ENCODE measurements around the gene MITD1.
"Not testable (repeated sequence)": the region's sequence is repeated elsewhere in the genome, so short reads cannot be mapped to it uniquely, and the experiment has no call there.

Gene MITD1

GRCh38 chr2:99154643-99155536 is 26.0 kb downstream of the MITD1 start, which contains the start of the genes LIPT1 and TSGA10:
TSS of gene LIPT1 (plus strand) at chr2:99154967. CDS start at chr2:99161958, 6,991 bp downstream.
TSS of gene TSGA10 (minus strand) at chr2:99154942. CDS start at chr2:99109439, 45,503 bp downstream.
- Histone ChIP-seq H3K27me3 (ENCODE audit: insufficient read depth, low read length) (no peaks in the 10 kb centered on the region), H3K36me3 (ENCODE audit: insufficient read depth, low read length) (no peaks in the 10 kb centered on the region), H3K27ac (ENCODE audit: low read depth, low read length) (peak within 1 kb of the TSS; percentile 40; the same call in 1 of the 2 replicates), H2AFZ (ENCODE audit: low read length, unreplicated experiment) (peak within 1 kb of the TSS; percentile 91), H3K4me1 (ENCODE audit: control insufficient read depth, insufficient read depth, low read length, unreplicated experiment) (no peaks in the 10 kb centered on the region), H3K79me2 (ENCODE audit: control insufficient read depth, insufficient read depth, low read length, unreplicated experiment) (peaks cover 3% of the 10 kb centered on the region), H3K4me3 (ENCODE audit: low read depth, low read length) (peak within 1 kb of the TSS; percentile 89)

GRCh38 chr2:99153921-99154604 is 26.8 kb downstream of the MITD1 start:
- Histone ChIP-seq H3K4me3 (ENCODE audit: low read depth, low read length) (peak overlapping the region; percentile 89), H3K27ac (ENCODE audit: low read depth, low read length) (no peak overlapping the region), H3K79me2 (ENCODE audit: control insufficient read depth, insufficient read depth, low read length, unreplicated experiment) (peaks cover 3% of the 10 kb centered on the region), H3K36me3 (ENCODE audit: insufficient read depth, low read length) (no peaks in the 10 kb centered on the region), H3K27me3 (ENCODE audit: insufficient read depth, low read length) (no peaks in the 10 kb centered on the region), H2AFZ (ENCODE audit: low read length, unreplicated experiment) (peak overlapping the region; percentile 91), H3K4me1 (ENCODE audit: control insufficient read depth, insufficient read depth, low read length, unreplicated experiment) (no peaks in the 10 kb centered on the region)

DNA sequence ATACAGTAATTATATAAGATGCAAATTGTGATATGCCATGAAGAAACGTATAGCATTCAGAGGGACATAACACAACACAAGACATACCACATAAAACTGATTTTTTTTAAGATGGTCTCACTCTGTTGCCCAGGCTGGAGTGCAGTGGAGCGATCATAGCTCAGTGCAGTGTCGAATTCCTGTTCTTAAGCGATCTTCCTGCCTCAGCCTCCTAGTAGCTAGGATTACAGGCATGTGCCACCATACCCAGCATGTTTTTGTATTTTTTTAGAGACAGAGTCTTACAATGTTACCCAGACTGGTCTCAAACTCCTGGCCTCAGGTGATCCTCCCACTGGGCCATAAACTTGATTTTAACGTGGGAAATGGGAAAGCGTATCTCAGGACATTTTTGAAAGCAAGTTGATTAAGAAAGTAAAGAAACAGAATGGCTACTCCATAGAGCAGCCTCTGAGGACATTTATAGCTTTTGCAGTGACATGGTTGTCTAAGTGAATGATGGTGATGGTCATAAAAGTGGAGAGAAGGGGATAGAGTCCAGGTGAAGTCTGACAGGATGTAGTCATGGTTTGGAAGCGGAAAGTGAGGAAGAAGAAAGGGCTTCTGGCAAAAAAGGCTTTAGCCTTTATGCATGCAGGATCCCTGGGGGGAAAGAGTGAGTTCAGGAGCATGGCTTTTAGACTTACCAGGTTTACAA is 28.5 kb downstream of the MITD1 start:
- no peak overlapping the region for H2AFZ ChIP-seq (ENCODE audit: low read length, unreplicated experiment)
- H3K4me3 ChIP-seq (ENCODE audit: low read depth, low read length), result no peak overlapping the region
- H3K4me1 ChIP-seq (ENCODE audit: control insufficient read depth, insufficient read depth, low read length, unreplicated experiment), result no peaks in the 10 kb centered on the region
- H3K36me3 ChIP-seq (ENCODE audit: insufficient read depth, low read length), result no peaks in the 10 kb centered on the region
- H3K27ac ChIP-seq (ENCODE audit: low read depth, low read length), result no peak overlapping the region
- peaks cover 3% of the 10 kb centered on the region for H3K79me2 ChIP-seq (ENCODE audit: control insufficient read depth, insufficient read depth, low read length, unreplicated experiment)
- H3K27me3 ChIP-seq (ENCODE audit: insufficient read depth, low read length), result no peaks in the 10 kb centered on the region

DNA sequence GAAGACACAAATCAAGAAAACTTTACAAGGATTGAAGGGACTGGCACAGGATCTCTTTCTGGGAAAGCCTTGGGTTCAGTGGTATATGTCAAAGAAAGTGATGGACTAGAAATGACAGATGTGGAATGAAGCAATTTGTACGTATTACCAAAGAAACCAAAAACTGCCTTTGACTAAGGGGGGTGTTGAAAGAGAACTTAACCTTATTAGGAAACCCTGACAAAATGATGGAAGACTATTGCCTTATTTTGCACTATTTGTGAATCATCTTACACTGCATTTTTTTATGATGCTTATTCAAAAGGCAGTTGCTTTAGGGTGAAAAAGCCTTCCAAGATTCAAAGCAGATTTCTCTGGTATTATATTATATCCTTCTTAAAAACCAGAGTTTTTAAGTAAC is 30.2 kb downstream of the MITD1 start:
- Histone ChIP-seq H3K4me3 (ENCODE audit: low read depth, low read length) (no peak overlapping the region), H3K4me1 (ENCODE audit: control insufficient read depth, insufficient read depth, low read length, unreplicated experiment) (no peaks in the 10 kb centered on the region), H3K27me3 (ENCODE audit: insufficient read depth, low read length) (no peaks in the 10 kb centered on the region), H2AFZ (ENCODE audit: low read length, unreplicated experiment) (no peak overlapping the region), H3K27ac (ENCODE audit: low read depth, low read length) (no peak overlapping the region), H3K36me3 (ENCODE audit: insufficient read depth, low read length) (no peaks in the 10 kb centered on the region), H3K79me2 (ENCODE audit: control insufficient read depth, insufficient read depth, low read length, unreplicated experiment) (no peaks in the 10 kb centered on the region)

DNA sequence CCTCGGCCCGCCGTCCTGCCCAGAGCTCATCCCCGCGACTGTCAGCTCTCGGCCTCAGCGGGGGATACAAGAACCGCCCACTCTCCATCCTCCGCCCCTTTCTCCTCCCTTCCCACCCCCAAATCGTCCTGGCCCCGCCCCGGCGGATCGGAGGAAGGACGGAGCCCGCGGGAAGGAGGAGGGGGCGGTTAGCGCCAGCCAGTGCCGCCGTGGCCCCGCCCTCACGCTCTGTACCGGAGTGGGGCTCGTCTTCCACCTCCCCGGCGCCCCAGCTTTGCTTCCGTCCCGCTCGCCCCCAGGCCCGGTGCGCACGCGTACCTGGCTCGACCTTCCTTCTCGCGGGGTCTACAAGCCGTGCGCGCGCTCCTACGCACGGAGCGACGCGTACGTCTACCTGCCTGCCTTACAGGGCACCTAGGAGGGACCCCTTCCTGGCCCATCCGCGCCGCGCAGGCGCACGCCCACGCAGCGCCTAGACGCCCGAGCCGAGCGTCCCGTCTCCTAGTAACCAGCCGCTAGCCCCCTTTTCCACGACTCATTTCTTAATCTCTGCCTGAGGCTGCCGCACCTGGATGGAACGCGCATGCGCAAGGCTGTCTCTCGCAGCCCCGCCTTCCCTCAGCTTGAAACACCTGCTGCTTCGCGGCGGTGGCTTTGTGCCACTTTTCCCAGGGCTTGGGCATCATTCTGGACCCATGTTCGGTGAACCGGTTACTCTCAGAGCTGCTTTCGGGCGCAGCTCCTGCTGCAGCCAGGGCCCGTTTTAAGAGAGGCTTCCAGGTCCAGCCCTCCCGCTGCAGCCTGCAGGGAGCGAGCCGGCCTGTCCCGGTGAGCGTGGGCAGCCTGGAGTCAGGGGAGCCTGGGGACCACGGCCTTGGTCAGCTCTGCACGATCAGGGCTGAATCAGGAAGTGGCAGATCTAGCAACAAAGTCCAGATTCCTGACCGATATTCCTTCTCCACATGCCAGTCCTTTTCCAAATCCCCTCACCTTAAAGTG is 39.4 kb downstream of the MITD1 start, which contains the start of gene C2orf15:
Gene C2orf15, plus strand, starts transcription at position 598 of the 999 bp plus-strand sequence. CDS start 8,852 bp downstream, outside the sequence.
- Histone ChIP-seq H3K36me3 (ENCODE audit: insufficient read depth, low read length) (no peaks in the 10 kb centered on the region), H2AFZ (ENCODE audit: low read length, unreplicated experiment) (peak within 1 kb of the TSS; percentile 66), H3K4me3 (ENCODE audit: low read depth, low read length) (peak within 1 kb of the TSS; percentile 87), H3K27me3 (ENCODE audit: insufficient read depth, low read length) (peaks cover 6% of the 10 kb centered on the region; the same call in 1 of the 2 replicates), H3K79me2 (ENCODE audit: control insufficient read depth, insufficient read depth, low read length, unreplicated experiment) (no peaks in the 10 kb centered on the region), H3K4me1 (ENCODE audit: control insufficient read depth, insufficient read depth, low read length, unreplicated experiment) (no peaks in the 10 kb centered on the region), H3K27ac (ENCODE audit: low read depth, low read length) (no peak within 1 kb of the TSS)

DNA sequence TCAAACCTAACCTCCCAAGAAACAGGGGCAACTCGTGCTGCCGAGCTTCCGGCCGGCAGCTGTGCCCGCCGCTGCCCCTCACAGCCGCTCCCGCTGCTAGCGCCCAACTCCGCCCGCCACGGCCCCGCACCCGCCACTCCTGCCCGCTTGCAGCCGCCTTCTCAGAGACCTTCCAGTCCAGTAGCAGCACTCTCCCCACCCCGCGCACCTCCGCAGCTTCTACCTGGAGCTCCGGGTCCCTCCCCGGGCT is 40.1 kb downstream of the MITD1 start:
- peak overlapping the region; percentile 87 for H3K4me3 ChIP-seq (ENCODE audit: low read depth, low read length)
- peaks cover 6% of the 10 kb centered on the region; the same call in 1 of the 2 replicates for H3K27me3 ChIP-seq (ENCODE audit: insufficient read depth, low read length)
- peak overlapping the region; percentile 48 for H2AFZ ChIP-seq (ENCODE audit: low read length, unreplicated experiment)
- no peak overlapping the region for H3K27ac ChIP-seq (ENCODE audit: low read depth, low read length)
- H3K79me2 ChIP-seq (ENCODE audit: control insufficient read depth, insufficient read depth, low read length, unreplicated experiment), result no peaks in the 10 kb centered on the region
- no peaks in the 10 kb centered on the region for H3K4me1 ChIP-seq (ENCODE audit: control insufficient read depth, insufficient read depth, low read length, unreplicated experiment)
- H3K36me3 ChIP-seq (ENCODE audit: insufficient read depth, low read length), result no peaks in the 10 kb centered on the region

DNA sequence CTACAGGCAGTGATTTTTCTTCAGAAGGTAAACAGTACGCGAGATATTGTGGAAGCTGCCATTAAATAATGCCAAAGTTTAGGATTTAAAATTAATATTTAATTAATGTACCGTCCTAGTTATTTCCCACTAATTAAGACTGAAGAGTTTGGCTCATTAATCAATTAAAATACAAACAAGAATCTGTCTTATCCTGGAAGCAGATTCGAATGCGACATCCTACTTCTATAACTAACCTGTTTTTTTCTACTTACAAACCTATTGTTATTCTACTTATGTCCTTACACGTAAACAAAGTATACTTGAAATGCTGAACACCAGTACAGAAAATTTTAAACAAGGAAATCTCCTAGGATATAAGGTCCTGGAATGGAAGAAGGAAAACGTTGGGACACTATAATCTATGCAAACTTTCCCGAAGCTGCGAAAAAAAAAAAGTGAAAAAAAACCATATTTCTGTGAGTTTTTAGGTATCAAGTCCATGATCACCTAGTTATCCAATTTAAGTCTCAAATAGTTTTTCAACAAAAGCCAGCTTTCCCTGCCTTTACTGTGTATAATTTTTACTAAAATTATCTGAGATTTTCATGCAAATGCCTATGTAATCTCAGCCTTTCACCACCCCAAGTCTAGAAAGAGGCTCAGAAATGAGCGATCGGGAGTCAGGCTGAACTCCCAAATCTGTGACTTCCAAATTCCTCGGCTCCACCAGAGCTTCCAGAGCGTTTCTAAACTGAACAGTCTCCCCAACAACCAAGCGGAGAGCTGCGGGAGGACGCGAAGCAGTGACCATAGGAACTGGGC is 40.6 kb downstream of the MITD1 start:
- Histone ChIP-seq H3K36me3 (ENCODE audit: insufficient read depth, low read length) (no peaks in the 10 kb centered on the region), H2AFZ (ENCODE audit: low read length, unreplicated experiment) (peak overlapping the region; percentile 48), H3K27me3 (ENCODE audit: insufficient read depth, low read length) (peaks cover 6% of the 10 kb centered on the region; the same call in 1 of the 2 replicates), H3K79me2 (ENCODE audit: control insufficient read depth, insufficient read depth, low read length, unreplicated experiment) (no peaks in the 10 kb centered on the region), H3K4me3 (ENCODE audit: low read depth, low read length) (peak overlapping the region; percentile 87), H3K27ac (ENCODE audit: low read depth, low read length) (no peak overlapping the region), H3K4me1 (ENCODE audit: control insufficient read depth, insufficient read depth, low read length, unreplicated experiment) (no peaks in the 10 kb centered on the region)

- no peak overlapping the region for H3K4me3 ChIP-seq (ENCODE audit: low read depth, low read length)
- H3K4me1 ChIP-seq (ENCODE audit: control insufficient read depth, insufficient read depth, low read length, unreplicated experiment), result no peaks in the 10 kb centered on the region
- no peaks in the 10 kb centered on the region for H3K79me2 ChIP-seq (ENCODE audit: control insufficient read depth, insufficient read depth, low read length, unreplicated experiment)
- no peak overlapping the region for H3K27ac ChIP-seq (ENCODE audit: low read depth, low read length)
- H2AFZ ChIP-seq (ENCODE audit: low read length, unreplicated experiment), result no peak overlapping the region
- peaks cover 6% of the 10 kb centered on the region; the same call in 1 of the 2 replicates for H3K27me3 ChIP-seq (ENCODE audit: insufficient read depth, low read length)
- no peaks in the 10 kb centered on the region for H3K36me3 ChIP-seq (ENCODE audit: insufficient read depth, low read length)
Measured at GRCh38 chr2:99139003-99139402, 41.9 kb downstream of the MITD1 start.

GRCh38 chr2:99135044-99135556 is 45.8 kb downstream of the MITD1 start:
- not testable (repeated sequence) for H3K36me3 ChIP-seq (ENCODE audit: insufficient read depth, low read length); H3K79me2 ChIP-seq (ENCODE audit: control insufficient read depth, insufficient read depth, low read length, unreplicated experiment); H3K27me3 ChIP-seq (ENCODE audit: insufficient read depth, low read length); H2AFZ ChIP-seq (ENCODE audit: low read length, unreplicated experiment); H3K4me3 ChIP-seq (ENCODE audit: low read depth, low read length); H3K4me1 ChIP-seq (ENCODE audit: control insufficient read depth, insufficient read depth, low read length, unreplicated experiment); H3K27ac ChIP-seq (ENCODE audit: low read depth, low read length)

Data from ACC112 (cell line).